ENCODE measurements around the gene CCSER2. TPM values are rescaled to one million over a fixed set of nuclear protein-coding genes. Genes with fewer than 3 reads are reported as not detected.

CCSER2 gene
- total RNA-seq, 1 experiment from 2014 or later, result 44.1 TPM

GRCh38 chr10:84395581-84395980, 67.2 kb downstream of the CCSER2 start:
- Histone ChIP-seq H3K27ac (ENCODE audit: low read depth, low read length, poor library complexity, severe bottlenecking) (no peak overlapping the region), H3K4me3 (ENCODE audit: low read depth, low read length, poor library complexity, severe bottlenecking) (no peak overlapping the region), H3K36me3 (ENCODE audit: insufficient read depth, low read length, poor library complexity, severe bottlenecking) (no peaks in the 10 kb centered on the region), H3K4me1 (ENCODE audit: insufficient read depth, low read length, poor library complexity, severe bottlenecking) (no peaks in the 10 kb centered on the region), H3K9me3 (ENCODE audit: low read depth, low read length, poor library complexity, severe bottlenecking) (peaks cover 7% of the 10 kb centered on the region), H3K27me3 (replicated peaks; ENCODE audit: insufficient read depth, low read depth, low read length, poor library complexity) (no peaks in the 10 kb centered on the region)
- DNase-seq (ENCODE audit: low spot score), result no peak
- no peak for TF ChIP-seq EZH2 (IDR thresholded peaks at IDR 0.05; ENCODE audit: borderline replicate concordance, low read depth, low read length, poor library complexity, severe bottlenecking)
- intact Hi-C loops (cut with micrococcal nuclease; ENCODE audit: unreplicated experiment), result no loop called here
- POLR2A ChIA-PET (ENCODE audit: low non-redundant PET), result no interaction called here
- CTCF ChIA-PET, result no interaction called here
- no TSS peak for BruUV-seq (replicated peaks)

- H3K4me3 ChIP-seq (ENCODE audit: low read depth, low read length, poor library complexity, severe bottlenecking), result no peak overlapping the region
- peaks cover 7% of the 10 kb centered on the region for H3K9me3 ChIP-seq (ENCODE audit: low read depth, low read length, poor library complexity, severe bottlenecking)
- no peak for DNase-seq (ENCODE audit: low spot score)
- no peaks in the 10 kb centered on the region for H3K27me3 ChIP-seq (replicated peaks; ENCODE audit: insufficient read depth, low read depth, low read length, poor library complexity)
- BruUV-seq (replicated peaks), result no TSS peak
- POLR2A ChIA-PET (ENCODE audit: low non-redundant PET), result no interaction called here
- H3K4me1 ChIP-seq (ENCODE audit: insufficient read depth, low read length, poor library complexity, severe bottlenecking), result no peaks in the 10 kb centered on the region
- CTCF ChIA-PET, result no interaction called here
- intact Hi-C loops (cut with micrococcal nuclease; ENCODE audit: unreplicated experiment), result no loop called here
- H3K36me3 ChIP-seq (ENCODE audit: insufficient read depth, low read length, poor library complexity, severe bottlenecking), result no peaks in the 10 kb centered on the region
- no peak overlapping the region for H3K27ac ChIP-seq (ENCODE audit: low read depth, low read length, poor library complexity, severe bottlenecking)
- TF ChIP-seq CTCF (conservative IDR thresholded peaks at IDR 0.05; ENCODE audit: low read depth, low read length), result no peak
- no peak for TF ChIP-seq EZH2 (IDR thresholded peaks at IDR 0.05; ENCODE audit: borderline replicate concordance, low read depth, low read length, poor library complexity, severe bottlenecking)
Measured at GRCh38 chr10:84397735-84398144, 69.4 kb downstream of the CCSER2 start.

GRCh38 chr10:84398696-84399095, 70.3 kb downstream of the CCSER2 start:
- BruUV-seq (replicated peaks), result no TSS peak
- POLR2A ChIA-PET (ENCODE audit: low non-redundant PET), result no interaction called here
- no peak for DNase-seq (ENCODE audit: low spot score)
- TF ChIP-seq EZH2 (IDR thresholded peaks at IDR 0.05; ENCODE audit: borderline replicate concordance, low read depth, low read length, poor library complexity, severe bottlenecking) (no peak), CTCF (conservative IDR thresholded peaks at IDR 0.05; ENCODE audit: low read depth, low read length) (no peak)
- CTCF ChIA-PET, result no interaction called here
- Histone ChIP-seq H3K27ac (ENCODE audit: low read depth, low read length, poor library complexity, severe bottlenecking) (no peak overlapping the region), H3K27me3 (replicated peaks; ENCODE audit: insufficient read depth, low read depth, low read length, poor library complexity) (no peaks in the 10 kb centered on the region), H3K36me3 (ENCODE audit: insufficient read depth, low read length, poor library complexity, severe bottlenecking) (no peaks in the 10 kb centered on the region), H3K4me1 (ENCODE audit: insufficient read depth, low read length, poor library complexity, severe bottlenecking) (no peaks in the 10 kb centered on the region), H3K4me3 (ENCODE audit: low read depth, low read length, poor library complexity, severe bottlenecking) (no peak overlapping the region), H3K9me3 (ENCODE audit: low read depth, low read length, poor library complexity, severe bottlenecking) (peaks cover 7% of the 10 kb centered on the region)
- intact Hi-C loops (cut with micrococcal nuclease; ENCODE audit: unreplicated experiment), result no loop called here

GRCh38 chr10:84401854-84402611, 73.6 kb downstream of the CCSER2 start:
- peaks cover 7% of the 10 kb centered on the region for H3K9me3 ChIP-seq (ENCODE audit: low read depth, low read length, poor library complexity, severe bottlenecking)
- TF ChIP-seq CTCF (conservative IDR thresholded peaks at IDR 0.05; ENCODE audit: low read depth, low read length) (no peak), EZH2 (IDR thresholded peaks at IDR 0.05; ENCODE audit: borderline replicate concordance, low read depth, low read length, poor library complexity, severe bottlenecking) (no peak)
- H3K27me3 ChIP-seq (replicated peaks; ENCODE audit: insufficient read depth, low read depth, low read length, poor library complexity), result no peaks in the 10 kb centered on the region
- no peaks in the 10 kb centered on the region for H3K36me3 ChIP-seq (ENCODE audit: insufficient read depth, low read length, poor library complexity, severe bottlenecking)
- DNase-seq (ENCODE audit: low spot score), result no peak
- no peaks in the 10 kb centered on the region for H3K4me1 ChIP-seq (ENCODE audit: insufficient read depth, low read length, poor library complexity, severe bottlenecking)
- BruUV-seq (replicated peaks), result no TSS peak
- ChIA-PET CTCF (no interaction called here), POLR2A (ENCODE audit: low non-redundant PET) (no interaction called here)
- H3K27ac ChIP-seq (ENCODE audit: low read depth, low read length, poor library complexity, severe bottlenecking), result no peak overlapping the region
- intact Hi-C loops (cut with micrococcal nuclease; ENCODE audit: unreplicated experiment), result no loop called here
- H3K4me3 ChIP-seq (ENCODE audit: low read depth, low read length, poor library complexity, severe bottlenecking), result no peak overlapping the region

All from A673 (cell line).